PC-3 (cell line): Measurements from ENCODE around the gene PRAMEF10.
"Not testable (repeated sequence)": the region's sequence is repeated elsewhere in the genome, so short reads cannot be mapped to it uniquely, and the experiment has no call there.

ENCODE experiments used
- EZH2 ChIP-seq: fragments of 300-600 bp; sonication (generic); IDR thresholded peaks from one replicate; pipeline ENCODE4 v1.6.1; 2017; ENCODE audit warnings: antibody characterized with exemption, mild to moderate bottlenecking, low read length; ENCODE audit not compliant: unreplicated experiment
- EZH2phosphoT487 ChIP-seq: fragments of 300-600 bp; sonication (generic); IDR thresholded peaks from 2 replicates; pipeline ENCODE4 v1.6.1; 2018; ENCODE audit warnings: mild to moderate bottlenecking, antibody characterized with exemption, low read length, borderline replicate concordance

- TF ChIP-seq EZH2phosphoT487, EZH2: not testable (repeated sequence)
Measured at GRCh38 chr1:12878453-12878852, 19.6 kb downstream of the PRAMEF10 start.
